ENCODE data around the gene CCDC97. TPM values are rescaled to one million over a fixed set of nuclear protein-coding genes. Genes with fewer than 3 reads are reported as not detected.
A peak's percentile ranks its signal among the peaks of the same experiment; 100 is the strongest.

The CCDC97 gene
- total and polyA plus RNA-seq, 10 donors: 12.7 to 38.2 (median 23.9) TPM

- H3K4me1 ChIP-seq: peaks cover 0 to 77% (median 30%) of the 10 kb centered on the region in 6 donors
- TF ChIP-seq CTCF (IDR thresholded peaks at IDR 0.05 in 8 of 11, conservative IDR thresholded peaks at IDR 0.05 in 3 of 11): no peak
- TF ChIP-seq POLR2A (IDR thresholded peaks at IDR 0.05): no peak
- TF ChIP-seq POLR2AphosphoS5 (IDR thresholded peaks at IDR 0.05): peak; percentile 68 to 79 (median 73)
- no peaks in the 10 kb centered on the region for H3K9me3 ChIP-seq
- H3K27ac ChIP-seq: no peak overlapping the region
- H3K27me3 ChIP-seq (replicated peaks in 1 of 7): no peaks in the 10 kb centered on the region
- H3K36me3 ChIP-seq: no peaks in the 10 kb centered on the region
- WGBS, 5 donors: 67 to 77% (median 73%) methylated on average over 12 of the region's 12 CpGs
- intact Hi-C loops (cut with DNase I; ENCODE audit: low total_unique reads): no loop called here
- no peak overlapping the region for H3K4me3 ChIP-seq
- no peak for DNase-seq
These were observed 64.0 kb downstream of the CCDC97 start for GRCh38 chr19:41373993-41374392.

Small RNA genes within 50 kb of the gene (small RNA-seq; reads per million reads assigned to genes)
- gene RN7SL34P: 0 to 0.08 (median 0) reads per million in 4 donors

Other genes with a start within 250 kb of the CCDC97 start
- gene CYP2A13, start 221.7 kb upstream of the CCDC97 start, total RNA-seq: not detected
- not detected for gene CYP2A13, start 221.7 kb upstream of the CCDC97 start, polyA plus RNA-seq
- not detected for gene CYP2F1, start 195.7 kb upstream of the CCDC97 start, total RNA-seq
- not detected for gene CYP2F1, start 195.7 kb upstream of the CCDC97 start, polyA plus RNA-seq
- gene CYP2S1, start 117.0 kb upstream of the CCDC97 start, total RNA-seq: 10 to 100 TPM in 4 of 7 donors, 1 to 10 TPM in 3; 3.8 to 22.4 (median 10.4) TPM
- gene CYP2S1, start 117.0 kb upstream of the CCDC97 start, polyA plus RNA-seq: under 1 TPM; 0.62 to 0.93 (median 0.83) TPM
- 100 to 1,000 TPM in 3 of 7 donors, 10 to 100 TPM in 4; 48.4 to 135 (median 87.5) TPM for gene AXL, start 90.9 kb upstream of the CCDC97 start, total RNA-seq
- gene AXL, start 90.9 kb upstream of the CCDC97 start, polyA plus RNA-seq: 1 to 10 TPM; 2.3 to 8.3 (median 5.0) TPM
- 100 to 1,000 TPM; 161 to 213 (median 178) TPM for gene HNRNPUL1, start 45.8 kb upstream of the CCDC97 start, total RNA-seq
- gene HNRNPUL1, start 45.8 kb upstream of the CCDC97 start, polyA plus RNA-seq: 100 to 1,000 TPM in 1 of 3 donors, 10 to 100 TPM in 2; 53.9 to 102 (median 64.4) TPM
- 100 to 1,000 TPM in 6 of 7 donors, 10 to 100 TPM in 1; 79.3 to 147 (median 130) TPM for gene TGFB1, start 43.8 kb downstream of the CCDC97 start, total RNA-seq
- gene TGFB1, start 43.8 kb downstream of the CCDC97 start, polyA plus RNA-seq: 10 to 100 TPM; 23.0 to 56.0 (median 25.2) TPM
- 10 to 100 TPM in 1 of 7 donors, 1 to 10 TPM in 6; 7.5 to 10.2 (median 8.4) TPM for gene B9D2, start 54.0 kb downstream of the CCDC97 start, total RNA-seq
- 10 to 100 TPM in 2 of 3 donors, 1 to 10 TPM in 1; 8.6 to 11.9 (median 10.5) TPM for gene B9D2, start 54.0 kb downstream of the CCDC97 start, polyA plus RNA-seq
- 10 to 100 TPM; 19.3 to 62.0 (median 23.5) TPM for gene TMEM91, start 66.4 kb downstream of the CCDC97 start, total RNA-seq
- gene TMEM91, start 66.4 kb downstream of the CCDC97 start, polyA plus RNA-seq: 10 to 100 TPM; 13.4 to 37.1 (median 34.4) TPM
- 10 to 100 TPM; 10.1 to 21.0 (median 14.0) TPM for gene EXOSC5, start 87.2 kb downstream of the CCDC97 start, total RNA-seq
- gene EXOSC5, start 87.2 kb downstream of the CCDC97 start, polyA plus RNA-seq: 10 to 100 TPM; 32.1 to 53.8 (median 42.3) TPM
- gene BCKDHA, start 87.6 kb downstream of the CCDC97 start, total RNA-seq: 10 to 100 TPM; 10.3 to 55.6 (median 28.3) TPM
- 10 to 100 TPM; 28.0 to 34.9 (median 29.9) TPM for gene BCKDHA, start 87.6 kb downstream of the CCDC97 start, polyA plus RNA-seq
- gene B3GNT8, start 117.2 kb downstream of the CCDC97 start, total RNA-seq: 10 to 100 TPM in 6 of 7 donors, 1 to 10 TPM in 1; 7.0 to 30.3 (median 11.4) TPM
- gene B3GNT8, start 117.2 kb downstream of the CCDC97 start, polyA plus RNA-seq: 1 to 10 TPM; 1.8 to 9.8 (median 4.0) TPM
- gene DMAC2, start 129.7 kb downstream of the CCDC97 start, total RNA-seq: 10 to 100 TPM; 25.6 to 34.4 (median 30.4) TPM
- gene DMAC2, start 129.7 kb downstream of the CCDC97 start, polyA plus RNA-seq: 10 to 100 TPM; 19.2 to 36.5 (median 27.7) TPM
- under 1 TPM in 1 of 7 donors, not detected in 6; 0.65 TPM for gene ERICH4, start 133.0 kb downstream of the CCDC97 start, total RNA-seq
- gene ERICH4, start 133.0 kb downstream of the CCDC97 start, polyA plus RNA-seq: not detected

All from spleen (tissue), 11 donors.